Activated T-cell treated with anti-CD3 and anti-CD28 coated beads for 48 hours (primary cell): Measurements from ENCODE around the gene DCTN2.
"Not testable (repeated sequence)": the region's sequence is repeated elsewhere in the genome, so short reads cannot be mapped to it uniquely, and the experiment has no call there.

Experiments
- DNase-seq: peaks from one replicate; pipeline ENCODE4 v3.0.0-alpha.2; 2020; ENCODE audit warnings: low read depth

DCTN2 gene

GRCh38 chr12:57515408-57515933 lies 31.5 kb downstream of the DCTN2 start:
- no peak for DNase-seq

GRCh38 chr12:57514720-57515407 lies 32.1 kb downstream of the DCTN2 start:
- no peak for DNase-seq

DNA sequence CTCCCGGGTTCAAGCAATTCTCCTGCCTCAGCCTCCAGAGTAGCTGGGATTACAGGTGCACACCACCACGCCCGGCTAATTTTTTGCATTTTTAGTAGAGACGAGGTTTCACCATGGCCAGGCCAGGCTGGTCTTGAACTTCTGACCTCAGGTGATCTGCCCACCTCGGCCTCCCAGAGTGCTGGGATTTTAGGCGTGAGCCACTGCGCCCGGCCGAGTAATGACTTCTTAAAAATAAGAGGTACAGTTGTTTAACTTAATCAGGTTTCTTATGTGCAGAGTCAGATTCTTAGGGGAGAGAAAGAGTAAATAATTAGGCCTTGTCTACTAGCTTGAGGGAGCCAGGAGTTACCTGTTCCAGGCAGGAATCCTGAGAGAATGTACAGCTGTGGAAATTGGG lies 32.7 kb downstream of the DCTN2 start:
- DNase-seq: not testable (repeated sequence)

- DNase-seq: not testable (repeated sequence)
Observed at GRCh38 chr12:57513677-57514076, 33.3 kb downstream of the DCTN2 start.

GRCh38 chr12:57513266-57513665 lies 33.7 kb downstream of the DCTN2 start:
- no peak for DNase-seq

GRCh38 chr12:57512665-57513064 lies 34.3 kb downstream of the DCTN2 start:
- DNase-seq: no peak

DNA sequence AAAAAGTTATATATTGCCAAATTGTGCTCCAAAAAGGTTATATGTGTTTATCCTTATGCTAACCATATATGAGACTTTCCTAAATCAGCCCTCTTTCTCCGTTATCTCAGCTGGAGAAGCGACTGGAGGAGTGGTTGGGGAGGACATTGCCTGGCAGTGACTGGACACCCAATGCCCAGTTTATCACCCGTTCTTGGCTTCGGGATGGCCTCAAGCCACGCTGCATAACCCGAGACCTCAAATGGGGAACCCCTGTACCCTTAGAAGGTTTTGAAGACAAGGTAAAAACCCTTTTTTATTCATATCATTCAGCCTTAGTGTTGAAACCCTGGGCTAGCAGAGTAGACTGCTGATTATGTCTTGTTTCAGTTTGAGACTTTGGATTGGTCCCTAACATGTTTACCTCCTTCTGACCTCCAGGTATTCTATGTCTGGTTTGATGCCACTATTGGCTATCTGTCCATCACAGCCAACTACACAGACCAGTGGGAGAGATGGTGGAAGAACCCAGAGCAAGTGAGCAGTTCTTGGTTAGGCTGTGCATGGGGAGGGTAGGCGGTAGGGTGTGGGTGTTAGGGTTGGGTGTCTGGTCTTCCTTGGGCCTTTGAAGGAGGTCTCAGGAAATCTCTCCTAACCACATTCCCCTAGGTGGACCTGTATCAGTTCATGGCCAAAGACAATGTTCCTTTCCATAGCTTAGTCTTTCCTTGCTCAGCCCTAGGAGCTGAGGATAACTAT lies 35.2 kb downstream of the DCTN2 start:
- no peak for DNase-seq

DNA sequence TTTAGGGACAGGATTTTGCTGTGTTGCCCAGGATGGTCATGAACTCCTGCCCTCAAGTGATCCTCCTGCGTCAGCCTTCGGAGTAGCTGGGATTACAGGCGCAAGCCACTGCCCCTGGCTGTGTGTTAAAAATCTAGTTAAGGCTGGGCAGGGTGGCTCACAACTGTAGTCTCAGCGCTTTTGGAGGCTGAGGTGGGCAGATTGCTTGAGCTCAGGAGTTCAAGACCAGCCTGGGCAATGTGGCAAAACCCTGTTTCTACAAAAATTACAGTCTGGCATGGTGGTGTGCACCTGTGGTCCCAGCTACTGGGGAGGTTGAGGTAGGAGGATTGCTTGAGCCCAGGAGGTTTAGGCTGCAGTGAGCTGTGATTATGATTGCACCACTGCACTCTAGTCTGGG lies 35.8 kb downstream of the DCTN2 start:
- no peak for DNase-seq

GRCh38 chr12:57507796-57508195 lies 39.2 kb downstream of the DCTN2 start:
- not testable (repeated sequence) for DNase-seq

GRCh38 chr12:57506541-57506940 lies 40.5 kb downstream of the DCTN2 start:
- not testable (repeated sequence) for DNase-seq

DNA sequence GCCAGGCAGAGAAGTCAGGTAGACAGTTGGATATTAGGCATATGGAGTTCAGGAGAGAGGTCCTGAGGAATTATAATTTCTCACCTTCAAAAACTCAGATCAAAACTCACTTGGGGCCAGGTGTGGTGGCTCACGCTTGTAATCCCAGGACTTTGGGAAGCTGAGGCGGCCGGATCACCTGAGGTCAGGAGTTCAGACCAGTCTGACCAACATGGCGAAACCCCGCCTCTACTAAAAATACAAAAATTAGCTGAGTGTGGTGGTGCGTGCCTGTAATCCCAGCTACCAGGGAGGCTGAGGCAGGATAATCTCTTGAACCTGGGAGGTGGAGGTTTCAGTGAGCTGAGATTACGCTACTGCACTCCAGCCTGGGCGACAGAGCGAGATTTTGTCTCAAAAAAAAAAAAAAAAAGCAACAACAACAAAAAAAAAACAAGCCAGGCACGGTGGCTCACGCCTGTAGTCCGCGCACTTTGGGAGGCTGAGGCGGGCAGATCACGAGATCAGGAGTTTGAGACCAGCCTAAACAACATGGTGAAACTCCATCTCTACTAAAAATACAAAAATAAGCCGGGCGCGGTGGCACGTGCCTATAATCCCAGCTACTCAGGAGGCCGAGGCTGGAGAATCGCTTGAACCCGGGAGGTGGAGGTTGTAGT lies 44.6 kb downstream of the DCTN2 start:
- not testable (repeated sequence) for DNase-seq

DNA sequence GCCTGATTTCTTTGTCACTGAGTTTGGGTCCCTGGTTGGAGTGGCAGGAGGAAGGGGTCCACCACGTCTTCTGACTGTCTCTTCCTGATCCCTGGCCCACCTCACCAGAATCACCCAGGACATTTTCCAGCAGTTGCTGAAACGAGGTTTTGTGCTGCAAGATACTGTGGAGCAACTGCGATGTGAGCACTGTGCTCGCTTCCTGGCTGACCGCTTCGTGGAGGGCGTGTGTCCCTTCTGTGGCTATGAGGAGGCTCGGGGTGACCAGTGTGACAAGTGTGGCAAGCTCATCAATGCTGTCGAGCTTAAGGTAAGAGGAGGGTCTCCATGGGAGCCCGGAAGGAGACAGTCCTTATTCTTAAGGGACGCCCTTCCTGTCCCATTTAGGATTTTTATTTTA lies 46.8 kb downstream of the DCTN2 start:
- DNase-seq: no peak

DNA sequence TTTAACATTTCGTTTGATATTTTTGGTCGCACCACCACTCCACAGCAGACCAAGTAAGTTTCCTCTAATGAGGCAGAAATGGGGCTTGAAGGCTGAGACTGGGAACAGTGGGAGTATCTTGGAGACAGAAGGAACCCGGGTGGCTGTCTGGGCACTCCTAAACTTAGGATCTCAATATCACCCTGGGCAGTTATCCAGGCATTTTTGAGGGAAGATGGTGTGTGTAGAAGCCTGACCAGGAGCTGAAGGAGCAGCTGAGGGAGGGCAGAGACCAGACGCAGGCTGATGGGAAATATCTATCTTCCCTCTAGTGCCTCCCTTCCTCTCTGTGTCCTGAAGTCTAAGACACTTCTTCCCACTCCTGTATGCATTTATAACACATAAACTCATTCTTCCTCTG lies 48.4 kb downstream of the DCTN2 start:
- DNase-seq: no peak

- no peak for DNase-seq
Observed at GRCh38 chr12:57498132-57498502, 48.9 kb downstream of the DCTN2 start.

GRCh38 chr12:57497223-57498131 lies 49.5 kb downstream of the DCTN2 start:
- DNase-seq: no peak

- no peak for DNase-seq
Observed at GRCh38 chr12:57496822-57497221, 50.2 kb downstream of the DCTN2 start.

DNA sequence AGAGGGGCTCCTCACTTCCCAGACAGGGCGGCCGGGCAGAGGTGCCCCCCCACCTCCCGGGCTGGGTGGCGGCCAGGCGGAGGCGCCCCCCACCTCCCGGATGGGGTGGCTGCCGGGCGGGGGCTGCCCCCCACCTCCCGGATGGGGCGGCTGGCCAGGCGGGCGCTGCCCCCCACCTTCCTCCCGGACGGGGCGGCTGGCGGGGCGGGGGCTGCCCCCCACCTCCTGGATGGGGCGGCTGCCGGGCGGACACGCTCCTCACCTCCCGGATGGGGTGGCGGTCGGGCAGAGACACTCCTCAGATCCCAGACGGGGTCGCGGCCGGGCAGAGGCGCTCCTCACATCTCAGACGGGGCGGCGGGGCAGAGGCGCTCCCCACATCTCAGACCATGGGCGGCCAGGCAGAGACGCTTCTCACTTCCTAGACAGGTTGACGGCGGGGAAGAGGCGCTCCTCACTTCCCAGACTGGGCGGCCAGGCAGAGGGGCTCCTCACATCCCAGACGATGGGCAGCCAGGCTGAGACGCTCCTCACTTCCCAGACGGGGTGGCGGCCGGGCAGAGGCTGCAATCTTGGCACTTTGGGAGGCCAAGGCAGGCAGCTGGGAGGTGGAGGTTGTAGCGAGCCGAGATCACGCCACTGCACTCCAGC lies 51.8 kb downstream of the DCTN2 start:
- DNase-seq: not testable (repeated sequence)

DNA sequence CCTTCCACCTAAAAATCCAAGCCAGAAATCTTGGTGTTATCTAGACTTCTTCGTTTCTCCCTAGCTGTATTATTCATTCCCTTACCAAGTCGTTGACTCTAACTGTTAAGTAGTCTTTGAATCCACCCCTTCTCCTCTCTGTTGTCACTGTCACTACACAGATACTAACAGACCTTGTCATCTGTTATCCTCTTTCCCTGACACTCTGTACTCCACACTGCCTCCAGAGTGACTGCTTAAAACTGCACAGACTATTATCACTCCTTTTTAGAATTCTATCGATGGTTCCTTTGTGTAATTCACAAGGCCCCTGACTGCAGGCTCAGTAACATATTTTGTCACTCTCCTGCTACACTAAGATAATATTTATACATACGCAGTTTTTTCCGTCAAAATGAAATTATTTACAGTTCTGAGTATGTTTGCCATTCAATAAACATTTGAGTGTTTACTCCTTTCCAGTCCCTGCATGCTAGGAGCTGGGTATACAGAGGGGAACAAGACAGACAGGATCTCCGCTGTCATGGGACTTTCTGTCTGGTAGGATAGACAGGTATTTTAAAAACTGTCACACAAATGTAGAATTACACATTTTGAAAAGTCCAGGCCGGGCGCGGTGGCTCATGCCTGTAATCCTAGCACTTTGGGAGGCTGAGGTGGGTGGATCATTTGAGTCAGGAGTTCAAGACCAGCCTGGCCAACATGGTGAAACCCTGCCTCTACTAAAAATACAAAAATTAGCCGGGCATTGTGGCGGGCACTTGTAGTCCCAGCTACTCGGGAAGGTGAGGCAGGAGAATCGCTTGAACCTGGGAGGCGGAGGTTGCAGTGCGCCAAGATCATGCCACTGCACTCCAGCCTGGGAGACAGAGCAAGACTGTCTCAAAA lies 55.4 kb downstream of the DCTN2 start:
- no peak for DNase-seq

DNA sequence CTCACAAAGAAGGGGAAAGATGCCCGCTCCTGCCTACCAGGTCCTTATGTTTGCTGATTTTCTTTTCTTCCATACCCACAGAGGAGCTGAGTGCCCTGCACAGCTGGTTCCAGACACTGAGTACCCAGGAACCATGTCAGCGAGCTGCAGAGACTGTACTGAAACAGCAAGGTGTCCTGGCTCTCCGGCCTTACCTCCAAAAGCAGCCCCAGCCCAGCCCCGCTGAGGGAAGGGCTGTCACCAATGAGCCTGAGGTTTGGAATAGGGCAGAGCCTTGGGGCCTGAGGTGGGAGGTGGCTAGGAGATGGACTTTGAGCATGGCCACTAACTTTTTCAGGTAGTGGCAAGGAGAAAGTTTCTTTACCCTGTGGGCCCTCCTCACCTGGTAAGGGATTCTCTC lies 56.9 kb downstream of the DCTN2 start:
- DNase-seq: no peak

DNA sequence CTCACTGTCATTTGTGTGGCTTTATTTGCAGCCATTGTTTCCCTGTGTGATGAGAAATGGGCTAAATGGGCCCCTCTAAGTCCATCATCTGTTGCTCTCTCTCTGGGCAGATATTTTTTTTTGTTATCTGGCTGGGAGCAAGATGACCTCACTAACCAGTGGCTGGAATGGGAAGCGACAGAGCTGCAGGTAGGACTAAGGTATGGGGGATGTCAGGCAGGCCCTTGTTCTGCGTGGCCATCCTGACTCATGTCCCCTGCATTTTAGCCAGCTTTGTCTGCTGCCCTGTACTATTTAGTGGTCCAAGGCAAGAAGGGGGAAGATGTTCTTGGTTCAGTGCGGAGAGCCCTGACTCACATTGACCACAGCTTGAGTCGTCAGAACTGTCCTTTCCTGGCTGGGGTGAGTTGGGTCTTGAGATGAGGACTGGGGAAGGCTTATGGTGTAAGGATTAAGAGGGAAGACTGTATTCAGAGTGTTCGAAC lies 57.8 kb downstream of the DCTN2 start:
- DNase-seq: no peak
